Stimulated activated CD8-positive, alpha-beta memory T cell treated with anti-CD3 and anti-CD28 coated beads, Interleukin-4, amount 100 ng/mL, for 24 hours (primary cell): ENCODE data around the gene SHISAL1.
"Not testable (repeated sequence)": the region's sequence is repeated elsewhere in the genome, so short reads cannot be mapped to it uniquely, and the experiment has no call there.

Experiments
- DNase-seq: peaks from one replicate; pipeline ENCODE4 v3.0.0-alpha.2; 2020; ENCODE audit warnings: low read depth

SHISAL1 gene

DNA sequence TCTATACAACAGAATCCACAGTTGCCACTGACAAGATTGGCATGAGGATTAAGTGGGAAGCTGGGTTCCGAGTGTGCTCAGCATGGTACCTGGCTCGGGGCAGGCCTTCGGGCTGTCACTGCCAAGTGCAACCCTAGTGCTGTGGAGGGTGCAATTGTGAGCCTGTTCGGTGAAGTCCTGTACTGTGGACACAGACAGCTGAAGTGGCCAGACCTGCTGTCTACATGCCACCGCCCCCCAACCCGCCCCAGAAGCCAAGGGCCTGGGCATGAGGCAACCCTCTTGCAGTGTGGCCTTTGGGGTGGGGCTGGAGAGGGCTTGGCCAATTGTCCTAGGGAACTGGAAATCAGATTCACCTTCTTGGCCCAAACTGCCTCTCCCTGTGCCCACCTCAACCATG, 15.6 kb upstream of the SHISAL1 start:
- no peak for DNase-seq

DNA sequence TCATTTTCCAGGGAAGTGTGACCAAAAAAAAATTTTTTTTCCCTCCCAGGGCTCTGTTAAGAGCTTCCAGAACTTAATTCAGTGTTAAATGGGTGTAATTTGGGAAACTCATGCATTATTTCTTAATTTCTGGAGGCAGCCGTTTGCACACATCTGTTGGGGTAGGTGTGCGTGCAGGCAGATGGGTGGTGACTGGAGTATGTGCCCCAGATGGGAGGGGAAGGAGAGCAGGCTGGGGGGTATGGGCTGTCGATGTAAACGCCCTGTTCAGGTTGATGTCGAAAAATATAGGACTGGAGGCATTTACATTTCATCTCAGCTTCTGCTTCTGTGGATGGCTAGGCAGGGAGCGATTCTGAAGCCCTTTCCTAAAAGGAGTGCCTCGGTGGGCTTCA, 13.7 kb upstream of the SHISAL1 start:
- no peak for DNase-seq

DNA sequence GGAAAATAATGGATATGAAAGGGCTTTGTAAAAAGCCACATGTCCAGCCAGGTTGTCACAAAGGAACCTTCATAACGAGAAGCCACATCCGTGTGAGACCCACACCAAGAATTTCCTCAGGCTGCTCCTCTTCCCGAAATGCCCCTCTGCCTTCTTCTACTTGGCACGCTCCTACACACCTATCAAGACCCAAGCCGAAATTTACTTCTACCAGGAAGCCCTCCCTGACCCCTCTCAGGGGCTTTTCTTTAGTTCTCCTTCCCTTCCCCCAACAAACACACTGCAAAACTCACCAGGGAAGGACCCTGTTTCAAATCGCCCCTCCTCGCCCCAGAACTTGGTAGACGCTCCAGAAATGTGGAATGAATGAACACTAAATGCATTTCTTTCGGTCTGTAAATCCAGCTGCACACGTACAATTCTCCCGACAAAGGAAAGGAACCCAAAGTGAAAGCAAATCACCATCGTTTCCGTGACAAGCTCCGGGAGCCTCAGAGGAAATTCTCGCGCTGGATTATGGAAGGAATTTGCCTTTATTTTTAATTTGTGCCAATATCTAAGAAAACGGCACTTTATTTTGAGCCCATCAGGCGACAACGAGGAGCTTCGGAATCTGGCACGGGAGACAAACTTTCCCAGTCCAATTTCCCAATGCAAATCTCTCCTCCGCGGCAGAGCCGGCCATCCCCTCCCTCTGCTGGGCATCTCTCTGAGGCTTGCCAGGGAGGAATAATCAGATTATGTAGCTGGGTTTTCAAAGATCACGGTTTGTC, 13.2 kb upstream of the SHISAL1 start:
- DNase-seq: no peak

DNA sequence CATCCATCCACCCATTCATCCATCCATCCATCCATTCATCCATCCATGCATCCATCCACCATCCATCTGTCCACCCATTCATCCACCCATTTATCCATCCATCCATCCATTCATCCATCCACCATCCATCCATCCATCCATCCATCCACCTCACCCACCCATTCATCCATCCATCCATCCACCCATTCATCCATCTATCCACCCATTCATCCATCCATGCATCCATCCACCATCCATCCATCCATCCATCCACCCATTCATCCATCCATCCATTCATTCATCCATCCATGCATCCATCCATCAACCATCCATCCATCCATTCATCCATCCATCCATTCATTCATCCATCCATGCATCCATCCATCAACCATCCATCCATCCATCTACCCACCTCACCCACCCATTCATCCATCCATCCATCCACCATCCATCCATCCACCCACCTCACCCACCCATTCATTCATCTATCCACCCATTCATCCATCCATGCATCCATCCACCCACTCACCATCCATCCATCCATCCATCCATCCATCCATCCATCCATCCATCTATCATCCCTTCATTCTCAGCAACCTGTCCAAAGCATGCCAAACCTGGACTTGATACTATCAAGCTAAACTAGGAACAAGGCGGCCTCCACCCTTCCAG, 10.5 kb upstream of the SHISAL1 start:
- DNase-seq: not testable (repeated sequence)

DNA sequence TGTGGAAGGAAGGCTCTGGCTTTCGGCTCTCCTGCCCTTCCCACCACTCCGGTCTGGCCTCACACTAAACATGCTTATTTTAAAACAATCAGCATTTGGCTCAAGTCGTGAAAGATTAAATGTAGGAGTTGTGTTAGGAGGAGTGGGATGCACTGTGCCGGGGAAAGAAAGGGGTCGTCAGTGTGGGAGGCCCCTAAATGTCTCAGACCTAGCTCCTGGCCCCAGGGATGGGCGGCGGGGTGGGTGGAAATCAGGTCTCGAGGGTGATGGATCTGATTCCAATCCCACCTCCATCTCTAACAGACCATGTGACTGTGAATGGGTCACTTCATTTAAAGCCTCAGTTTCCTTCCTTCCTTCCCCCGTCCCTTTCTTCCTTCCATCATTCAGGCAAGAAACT, 6.9 kb upstream of the SHISAL1 start:
- DNase-seq: no peak

DNA sequence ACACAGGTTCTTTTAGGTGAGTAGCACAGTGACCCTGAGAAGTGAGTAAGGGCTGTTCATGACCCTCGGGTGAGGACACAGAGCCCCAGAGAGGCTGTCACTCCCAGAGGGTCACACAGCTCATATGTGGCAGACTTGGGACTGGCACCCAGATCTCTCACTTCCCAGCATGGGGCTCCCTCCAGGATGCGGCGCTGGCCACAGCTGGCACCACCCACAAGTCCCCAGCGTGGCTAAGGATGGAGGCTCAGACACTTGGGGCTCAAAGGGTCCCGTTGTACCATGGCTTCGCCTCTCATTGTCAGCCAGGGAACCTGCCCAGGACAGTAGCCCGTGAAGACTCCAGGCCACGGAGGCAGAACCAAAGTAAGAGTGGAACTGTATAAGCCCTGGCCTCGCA, 6.0 kb upstream of the SHISAL1 start:
- no peak for DNase-seq

DNA sequence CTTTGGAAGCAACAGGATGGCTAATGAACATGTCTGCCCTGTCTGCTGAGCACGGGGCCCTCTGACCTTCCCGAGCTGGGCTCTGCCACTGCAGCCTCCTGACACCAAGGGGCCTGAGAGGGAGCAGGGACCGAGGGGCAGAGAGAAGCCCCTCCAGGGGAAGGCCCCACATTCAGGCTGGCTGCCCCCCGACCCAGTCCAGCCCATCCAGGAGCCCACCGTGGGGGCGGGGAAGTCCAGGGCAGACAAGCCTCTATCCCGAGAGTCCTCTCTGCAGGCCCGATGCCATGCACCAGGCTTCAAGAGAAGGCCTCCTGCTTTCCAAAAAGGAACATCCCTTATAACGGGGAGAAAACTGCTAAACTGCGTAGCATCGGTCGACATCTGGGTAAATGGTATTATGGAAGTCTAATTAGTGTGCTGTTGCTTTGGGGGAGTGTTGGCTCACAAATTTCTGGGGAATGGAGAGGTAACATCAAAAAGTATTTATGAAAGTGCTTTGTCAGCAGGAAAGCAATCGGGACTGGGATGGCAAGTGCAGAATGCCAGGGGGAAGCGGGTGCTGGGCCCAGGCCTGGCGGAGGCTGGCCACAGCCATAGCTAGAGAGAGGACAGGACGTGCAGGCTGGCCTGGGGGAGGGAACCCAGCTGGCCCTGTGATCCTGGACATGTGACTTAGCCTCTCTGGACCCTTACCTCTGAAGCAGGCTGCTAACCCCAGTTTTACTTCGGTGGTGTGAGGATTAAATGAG, 5.3 kb upstream of the SHISAL1 start:
- no peak for DNase-seq

DNA sequence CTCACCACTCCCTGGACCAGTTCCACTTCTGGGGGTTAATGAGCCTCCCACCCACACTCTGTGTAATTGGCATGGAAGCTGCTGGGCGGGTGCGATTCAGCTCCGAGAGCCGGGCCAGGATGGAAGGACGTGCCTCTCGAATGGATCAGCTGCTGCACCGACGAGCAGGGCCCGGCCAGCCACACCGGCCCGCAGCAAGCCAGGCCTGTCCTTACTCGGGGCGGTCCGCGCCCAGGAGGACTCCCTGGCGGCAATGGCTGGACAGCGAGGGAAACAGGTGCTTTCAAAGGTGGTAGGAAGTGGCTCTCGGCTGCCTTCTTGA, 4.3 kb upstream of the SHISAL1 start:
- no peak for DNase-seq

DNA sequence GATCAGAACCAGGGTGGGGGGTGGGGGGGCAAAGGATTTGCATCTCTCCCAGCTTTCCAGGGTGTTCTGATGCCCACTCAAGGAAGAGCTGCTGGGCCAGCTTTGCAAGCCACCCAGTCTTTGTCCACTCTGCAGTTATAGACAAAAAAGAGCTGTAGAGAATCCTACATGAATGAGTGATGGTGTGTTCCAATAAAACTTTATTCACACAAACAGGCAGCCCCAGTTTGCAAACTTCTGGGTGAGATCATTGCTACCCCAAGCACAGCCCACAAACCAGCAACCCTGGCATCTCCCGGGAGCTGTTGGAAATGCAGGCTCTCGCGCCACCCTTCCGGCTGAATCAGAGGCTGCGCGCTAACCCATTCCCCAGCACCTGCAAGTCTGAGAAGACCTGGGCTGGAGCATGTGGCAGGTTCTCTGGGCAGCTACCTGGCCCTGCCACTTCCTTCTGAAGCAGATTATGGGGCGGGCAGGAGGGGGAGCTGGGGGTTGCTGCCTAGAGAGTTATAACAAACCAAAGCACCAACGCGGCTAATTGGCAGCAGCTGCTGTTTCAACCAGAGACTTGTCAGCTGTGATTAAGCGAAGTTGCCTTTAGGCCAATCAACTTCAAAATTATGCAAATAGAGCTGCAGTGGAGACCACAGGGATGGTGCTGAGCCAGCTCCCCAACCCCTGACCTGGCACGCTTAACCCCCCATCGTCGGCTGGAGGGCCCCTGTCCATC, 3.8 kb upstream of the SHISAL1 start:
- no peak for DNase-seq

DNA sequence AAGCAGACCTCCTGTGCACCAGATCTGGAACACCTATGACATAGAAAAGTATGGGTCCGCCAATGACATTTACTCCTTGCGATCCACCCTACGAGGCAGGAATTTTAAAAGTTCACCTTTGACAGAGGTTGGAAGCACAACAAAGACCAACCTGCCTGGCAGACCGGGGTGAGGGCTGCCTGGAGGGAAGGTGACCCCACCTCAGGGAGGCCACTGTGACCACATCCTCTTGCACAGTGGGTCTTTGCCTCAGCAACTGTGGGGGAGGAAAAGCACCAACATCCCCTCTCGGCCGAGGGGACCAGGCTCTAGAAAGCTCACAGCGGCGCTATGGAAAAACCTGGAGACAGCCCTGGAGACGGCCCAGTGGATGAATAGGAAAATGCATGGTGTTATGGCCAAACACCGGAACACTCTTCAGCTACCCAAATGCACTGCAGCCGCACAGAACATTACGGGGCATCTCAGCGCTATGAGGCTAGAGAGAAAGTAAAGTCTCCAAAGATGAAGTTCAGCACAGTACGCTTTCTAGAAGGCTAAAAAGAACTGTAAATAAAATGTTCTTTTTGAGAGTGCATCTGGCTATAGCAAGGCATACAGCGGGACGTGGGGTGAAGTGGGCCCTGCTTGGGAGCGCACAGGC, 1.8 kb upstream of the SHISAL1 start:
- no peak for DNase-seq

DNA sequence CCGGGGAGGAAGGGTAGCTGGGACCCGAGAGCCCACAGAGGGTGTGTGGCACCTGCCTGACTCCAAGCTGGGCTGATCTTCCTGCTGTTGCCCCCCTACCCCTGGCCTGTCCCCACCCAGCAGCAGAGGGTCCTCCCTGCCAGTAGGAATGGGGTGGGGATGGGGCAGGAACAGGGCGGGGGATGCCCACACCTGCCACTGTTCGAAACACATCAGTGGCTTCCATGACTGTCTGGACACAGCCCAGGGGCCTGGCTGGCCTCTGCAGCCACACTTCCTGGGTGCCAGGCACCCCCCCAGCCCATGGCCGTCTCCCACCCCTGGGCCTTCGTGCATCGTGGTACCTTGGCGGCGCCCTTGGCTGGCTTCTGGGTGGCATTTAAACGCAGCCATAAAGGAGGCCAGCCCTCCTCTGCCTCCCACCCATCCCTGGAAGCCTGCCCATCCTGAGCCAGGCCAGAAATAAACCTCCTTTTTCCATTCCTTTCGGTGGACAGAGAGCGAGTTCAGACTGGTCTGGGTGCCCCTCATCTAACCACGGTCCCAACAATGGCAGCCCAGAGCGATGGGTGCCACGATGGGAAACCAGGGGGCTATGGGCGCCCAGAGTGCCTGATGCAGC, 745 bp upstream of the SHISAL1 start:
- no peak for DNase-seq

DNA sequence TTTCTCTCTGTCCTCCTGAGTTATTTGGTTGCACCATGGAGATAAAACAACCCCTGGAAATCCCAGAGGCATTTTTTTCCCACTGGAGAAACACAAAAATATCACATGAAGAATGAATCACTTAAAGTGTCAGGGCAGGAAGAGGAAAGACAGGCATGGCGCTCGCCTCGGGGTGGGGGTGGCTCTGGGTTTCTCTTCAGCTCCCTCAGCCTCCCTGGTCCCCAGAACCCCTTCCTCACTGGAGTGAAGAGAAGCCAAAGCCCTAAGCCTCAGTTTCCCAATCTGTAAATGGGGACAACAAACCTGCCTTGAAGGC, 938 bp downstream of the SHISAL1 start:
- DNase-seq: no peak

DNA sequence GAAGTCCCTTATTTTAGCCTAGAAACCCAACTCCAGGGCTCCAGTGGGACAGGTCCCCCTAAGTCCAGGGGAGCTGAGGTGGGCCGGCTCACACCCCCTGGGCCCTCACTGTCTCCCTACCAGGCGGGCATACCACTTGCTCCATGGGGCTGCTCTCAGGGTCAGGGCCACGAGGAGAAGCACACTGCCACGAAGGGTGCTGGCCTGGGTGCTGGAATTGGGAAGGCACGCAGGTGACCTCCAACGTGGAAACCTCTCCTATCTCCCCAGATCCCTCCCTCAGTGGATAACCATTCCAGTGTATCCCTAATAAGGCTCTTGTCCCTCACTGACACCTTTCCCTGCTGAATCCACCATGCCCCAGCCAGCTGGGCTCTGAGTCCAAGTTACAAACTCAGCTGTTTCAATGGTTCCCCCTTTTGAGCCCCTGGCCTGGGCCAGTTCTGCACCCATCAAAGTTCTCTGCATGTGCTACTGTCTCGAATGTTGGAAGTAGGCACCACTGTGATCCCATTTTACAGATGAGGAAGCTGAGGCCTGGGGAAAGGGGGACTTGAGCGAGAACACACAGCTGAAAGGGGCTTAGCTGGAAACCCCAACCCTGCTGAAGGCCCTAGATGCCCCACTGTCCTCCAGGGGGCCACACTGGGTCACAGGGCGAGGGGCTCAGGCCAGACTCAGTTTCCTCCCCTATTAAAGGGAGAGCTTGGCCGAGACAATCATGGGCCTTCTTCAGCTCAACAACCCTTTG, 1.5 kb downstream of the SHISAL1 start:
- DNase-seq: no peak

DNA sequence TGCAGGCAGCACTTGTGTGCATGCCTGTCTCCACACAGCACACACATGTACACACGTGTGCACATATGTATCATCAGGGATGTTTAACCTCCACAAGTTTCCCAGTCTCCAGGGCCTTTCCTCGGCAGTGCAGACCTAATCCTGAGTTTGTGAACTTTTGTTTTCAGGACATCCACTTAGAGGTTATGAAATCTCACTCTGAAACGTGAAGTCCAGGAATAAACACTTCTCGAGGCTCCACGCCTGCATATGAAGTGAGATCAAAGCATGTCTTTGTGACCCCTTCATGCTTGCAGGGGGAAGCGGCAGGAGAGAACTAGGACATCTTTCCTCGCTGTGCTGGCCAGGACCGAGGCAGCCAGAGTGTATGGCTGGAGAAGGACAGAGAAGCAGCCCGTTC, 3.1 kb downstream of the SHISAL1 start:
- DNase-seq: no peak

DNA sequence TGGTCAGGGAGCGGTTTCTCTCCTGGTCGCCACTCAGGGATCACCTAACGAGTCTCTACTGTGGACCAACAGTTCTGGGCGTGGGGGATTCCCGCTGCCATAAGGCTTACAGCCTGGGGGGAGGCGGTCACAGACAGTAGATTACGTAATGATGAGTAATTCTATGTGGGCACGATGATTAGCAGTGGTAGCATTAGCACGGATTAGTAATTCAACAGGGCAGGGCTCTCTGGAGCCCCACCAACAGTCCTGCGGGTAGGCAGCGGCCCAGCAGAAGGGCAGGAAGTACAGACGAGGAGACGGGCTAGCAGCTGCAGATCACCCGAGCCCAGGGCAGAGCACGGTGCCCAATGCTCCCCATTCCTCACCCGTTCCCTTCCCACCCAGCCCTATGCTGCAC, 3.6 kb downstream of the SHISAL1 start:
- no peak for DNase-seq

DNA sequence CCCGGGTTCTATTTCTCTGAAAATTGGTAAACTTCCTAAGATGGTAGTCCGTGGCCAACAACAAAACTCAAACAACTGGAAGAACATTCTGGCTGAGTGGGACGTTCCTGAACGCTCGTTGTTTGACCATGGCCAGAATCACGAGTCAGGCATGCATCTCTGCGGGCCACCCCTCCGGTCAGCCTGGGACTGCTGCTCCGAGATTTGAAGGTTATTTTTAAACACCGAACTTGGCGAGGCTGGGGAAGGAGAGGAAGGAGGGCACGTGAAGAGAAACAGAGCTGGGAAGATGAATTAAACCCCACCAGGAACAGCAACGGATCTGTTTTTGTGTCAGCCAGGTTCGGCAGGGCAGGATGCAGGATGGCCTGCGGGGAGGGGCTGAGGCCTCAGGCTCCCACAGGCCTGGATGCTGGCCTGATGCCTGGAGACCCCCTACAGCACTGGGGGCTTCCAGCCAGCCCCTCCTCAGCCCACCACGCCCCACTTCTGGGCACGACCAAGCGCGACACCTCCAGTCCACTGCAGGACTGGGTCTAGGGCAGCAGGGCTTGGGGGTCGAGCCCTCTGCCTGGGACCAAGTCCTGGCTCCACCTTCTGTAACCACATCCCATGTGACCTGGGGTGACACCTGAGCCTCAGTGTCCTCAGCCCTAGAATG, 5.1 kb downstream of the SHISAL1 start:
- no peak for DNase-seq

DNA sequence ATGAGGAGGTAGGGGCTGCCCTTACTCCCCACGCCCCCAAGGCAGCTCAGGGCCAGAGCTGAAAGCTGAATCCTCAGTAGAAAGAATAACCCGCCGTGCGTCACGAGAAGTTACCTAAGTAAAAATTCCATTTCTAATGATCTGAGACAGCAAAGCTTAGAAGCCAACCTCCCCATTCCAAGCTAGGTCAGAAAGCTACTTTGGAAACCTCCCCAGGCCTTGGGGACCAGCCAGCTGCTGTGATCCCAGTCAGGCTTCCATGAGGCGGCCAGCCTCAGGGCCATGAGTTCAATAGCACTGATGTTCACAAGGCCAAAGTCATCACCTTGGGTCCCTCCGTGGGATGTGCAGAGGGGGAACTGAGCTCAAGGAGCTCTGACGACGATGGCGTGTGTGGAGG, 6.9 kb downstream of the SHISAL1 start:
- no peak for DNase-seq

DNA sequence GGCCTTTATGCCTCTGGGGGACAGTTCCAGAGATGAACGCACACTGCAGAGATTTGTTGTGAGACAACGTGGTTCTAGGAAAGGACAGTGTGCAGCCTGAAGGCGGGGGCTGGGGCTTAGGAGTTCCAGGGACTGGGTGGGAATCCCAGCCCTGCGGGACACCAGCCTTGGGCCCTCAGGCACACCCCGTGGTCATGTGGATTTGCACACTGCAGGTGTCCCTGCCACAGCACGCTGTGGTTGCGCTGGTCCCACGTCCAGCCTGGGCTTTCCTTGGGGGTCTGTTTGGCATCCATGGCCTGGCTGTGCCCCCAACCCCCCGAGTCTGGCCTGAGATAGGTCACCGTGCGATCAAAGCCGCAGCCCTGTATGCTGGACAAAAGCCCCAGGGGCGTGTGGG, 7.3 kb downstream of the SHISAL1 start:
- DNase-seq: no peak

DNA sequence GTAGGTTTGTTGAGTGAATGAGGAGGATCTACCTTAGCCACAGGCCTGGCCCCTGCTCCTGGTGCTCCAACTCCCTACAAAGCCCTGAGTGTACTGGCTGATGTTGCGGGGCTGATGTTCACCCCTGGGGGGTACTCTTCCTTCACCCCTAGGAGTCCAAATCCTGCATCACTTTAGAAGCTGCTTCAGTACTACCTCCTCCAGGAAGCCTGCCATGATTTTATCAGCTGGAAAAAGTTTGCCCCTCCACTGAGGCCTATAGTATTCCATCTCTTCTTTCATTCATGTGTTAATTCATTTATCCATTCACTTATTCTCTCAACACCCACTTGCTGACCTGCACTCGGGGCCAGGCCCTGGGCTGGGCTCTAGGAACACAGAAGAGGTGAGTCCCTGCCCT, 7.8 kb downstream of the SHISAL1 start:
- DNase-seq: no peak

DNA sequence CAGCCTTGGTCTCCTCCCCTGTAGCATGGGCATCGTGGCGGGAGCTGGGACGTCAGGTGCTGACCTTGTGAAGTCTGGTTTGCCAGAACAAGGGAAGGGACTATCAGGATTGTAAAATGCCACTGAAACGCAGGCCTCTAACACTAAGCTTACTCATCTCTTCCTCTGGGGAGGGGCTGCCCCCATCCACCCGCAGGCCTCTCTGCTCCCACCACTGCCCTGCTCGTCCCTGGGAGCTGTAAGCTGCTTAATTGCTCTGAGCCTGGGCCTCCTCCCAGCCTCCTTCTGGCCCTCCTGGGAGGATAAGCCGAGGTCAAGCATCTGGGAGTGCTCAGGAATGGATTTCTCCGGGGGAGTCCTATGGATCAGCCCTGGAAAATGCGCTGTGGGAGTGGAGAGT, 8.4 kb downstream of the SHISAL1 start:
- DNase-seq: no peak

DNA sequence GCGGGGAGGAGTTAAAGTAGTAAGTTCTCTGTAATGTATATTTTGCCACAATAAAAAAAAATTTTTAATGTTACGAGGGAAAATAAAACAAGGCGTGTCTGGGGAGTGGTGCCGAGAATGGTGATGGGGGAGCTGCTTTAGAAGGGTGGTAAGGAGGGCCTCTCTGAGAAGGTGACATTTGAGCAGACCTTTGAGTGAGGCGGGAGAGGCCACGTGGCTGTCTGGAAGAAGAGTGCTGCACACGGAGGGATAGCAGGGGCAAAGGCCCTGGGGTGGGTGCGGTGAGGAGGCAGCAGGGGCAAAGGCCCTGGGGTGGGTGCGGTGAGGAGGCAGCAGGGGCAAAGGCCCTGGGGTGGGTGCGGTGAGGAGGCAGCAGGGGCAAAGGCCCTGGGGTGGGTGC, 10.4 kb downstream of the SHISAL1 start:
- not testable (repeated sequence) for DNase-seq
